GM12801 (cell line): ENCODE data around the gene PCDHGA5.

Experiments
- CTCF ChIP-seq: IDR thresholded peaks from one replicate; pipeline ENCODE4 v1.5.1; 2011; ENCODE audit warnings: control low read depth; ENCODE audit not compliant: insufficient read length; ENCODE audit errors: extremely low read depth

Gene PCDHGA5

GRCh38 chr5:141349917-141350619 is 13.9 kb upstream of the PCDHGA5 start, which contains the start of gene PCDHGB1:
Gene PCDHGB1 (plus strand): TSS chr5:141350099. CDS start chr5:141350261, 162 bp downstream.
- no peak for TF ChIP-seq CTCF

GRCh38 chr5:141351591-141351990 is 12.4 kb upstream of the PCDHGA5 start:
- no peak for TF ChIP-seq CTCF

GRCh38 chr5:141354900-141355469 is 9.0 kb upstream of the PCDHGA5 start, which contains the start of gene PCDHGA4:
Gene PCDHGA4 (plus strand): TSS chr5:141355021. CDS start chr5:141355108, 87 bp downstream.
- no peak for TF ChIP-seq CTCF

GRCh38 chr5:141355641-141356040 is 8.3 kb upstream of the PCDHGA5 start:
- TF ChIP-seq CTCF = no peak

GRCh38 chr5:141356133-141356532 is 7.8 kb upstream of the PCDHGA5 start:
- TF ChIP-seq CTCF = no peak

GRCh38 chr5:141356950-141357349 is 7.0 kb upstream of the PCDHGA5 start:
- no peak for TF ChIP-seq CTCF

- no peak for TF ChIP-seq CTCF
Measured at GRCh38 chr5:141359790-141360426, 4.1 kb upstream of the PCDHGA5 start, which contains the start of gene PCDHGB2. Gene PCDHGB2 (plus strand): TSS chr5:141359994. CDS start chr5:141360136, 142 bp downstream.
